ENCODE results near the gene ERC2. TPM values are rescaled to one million over a fixed set of nuclear protein-coding genes. Genes with fewer than 3 reads are reported as not detected.

Gene ERC2
- total RNA-seq, 1 experiment from 2014 or later: 0.90 TPM

DNA sequence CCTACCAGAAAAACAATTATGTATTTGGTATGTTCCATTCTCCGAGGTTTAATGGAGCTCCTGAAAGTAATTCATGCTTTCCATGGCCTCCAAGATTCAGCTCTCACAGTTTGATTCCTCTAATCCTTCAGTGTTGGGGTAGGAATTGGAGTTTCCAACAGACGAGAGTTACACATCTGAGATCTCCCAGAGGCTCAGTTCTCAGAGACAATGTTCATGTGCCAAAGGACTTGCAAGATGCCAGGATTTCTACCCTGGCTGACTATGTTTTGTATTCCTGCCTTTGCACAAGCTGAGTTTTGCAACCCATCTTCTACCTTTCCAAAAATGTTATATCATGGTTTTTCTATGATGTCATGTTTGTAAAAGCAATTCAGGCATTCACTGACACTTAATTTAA is 322.9 kb downstream of the ERC2 start:
- Histone ChIP-seq H3K27ac (ENCODE audit: low read depth, low read length, poor library complexity, severe bottlenecking) (no peak overlapping the region), H3K9me3 (ENCODE audit: low read depth, low read length, poor library complexity, severe bottlenecking) (no peaks in the 10 kb centered on the region), H3K27me3 (replicated peaks; ENCODE audit: insufficient read depth, low read depth, low read length, poor library complexity) (no peaks in the 10 kb centered on the region), H3K4me1 (ENCODE audit: insufficient read depth, low read length, poor library complexity, severe bottlenecking) (no peaks in the 10 kb centered on the region), H3K4me3 (ENCODE audit: low read depth, low read length, poor library complexity, severe bottlenecking) (no peak overlapping the region), H3K36me3 (ENCODE audit: insufficient read depth, low read length, poor library complexity, severe bottlenecking) (no peaks in the 10 kb centered on the region)
- ChIA-PET POLR2A (ENCODE audit: low non-redundant PET) (no interaction called here), CTCF (no interaction called here)
- DNase-seq (ENCODE audit: low spot score): no peak
- BruUV-seq (replicated peaks): no TSS peak
- intact Hi-C loops (cut with micrococcal nuclease; ENCODE audit: unreplicated experiment): no loop called here
- TF ChIP-seq, protein P1, sequence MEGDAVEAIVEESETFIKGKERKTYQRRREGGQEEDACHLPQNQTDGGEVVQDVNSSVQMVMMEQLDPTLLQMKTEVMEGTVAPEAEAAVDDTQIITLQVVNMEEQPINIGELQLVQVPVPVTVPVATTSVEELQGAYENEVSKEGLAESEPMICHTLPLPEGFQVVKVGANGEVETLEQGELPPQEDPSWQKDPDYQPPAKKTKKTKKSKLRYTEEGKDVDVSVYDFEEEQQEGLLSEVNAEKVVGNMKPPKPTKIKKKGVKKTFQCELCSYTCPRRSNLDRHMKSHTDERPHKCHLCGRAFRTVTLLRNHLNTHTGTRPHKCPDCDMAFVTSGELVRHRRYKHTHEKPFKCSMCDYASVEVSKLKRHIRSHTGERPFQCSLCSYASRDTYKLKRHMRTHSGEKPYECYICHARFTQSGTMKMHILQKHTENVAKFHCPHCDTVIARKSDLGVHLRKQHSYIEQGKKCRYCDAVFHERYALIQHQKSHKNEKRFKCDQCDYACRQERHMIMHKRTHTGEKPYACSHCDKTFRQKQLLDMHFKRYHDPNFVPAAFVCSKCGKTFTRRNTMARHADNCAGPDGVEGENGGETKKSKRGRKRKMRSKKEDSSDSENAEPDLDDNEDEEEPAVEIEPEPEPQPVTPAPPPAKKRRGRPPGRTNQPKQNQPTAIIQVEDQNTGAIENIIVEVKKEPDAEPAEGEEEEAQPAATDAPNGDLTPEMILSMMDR (conservative IDR thresholded peaks at IDR 0.05; ENCODE audit: low read depth, low read length): no peak
- TF ChIP-seq EZH2 (IDR thresholded peaks at IDR 0.05; ENCODE audit: borderline replicate concordance, low read depth, low read length, poor library complexity, severe bottlenecking): no peak

DNA sequence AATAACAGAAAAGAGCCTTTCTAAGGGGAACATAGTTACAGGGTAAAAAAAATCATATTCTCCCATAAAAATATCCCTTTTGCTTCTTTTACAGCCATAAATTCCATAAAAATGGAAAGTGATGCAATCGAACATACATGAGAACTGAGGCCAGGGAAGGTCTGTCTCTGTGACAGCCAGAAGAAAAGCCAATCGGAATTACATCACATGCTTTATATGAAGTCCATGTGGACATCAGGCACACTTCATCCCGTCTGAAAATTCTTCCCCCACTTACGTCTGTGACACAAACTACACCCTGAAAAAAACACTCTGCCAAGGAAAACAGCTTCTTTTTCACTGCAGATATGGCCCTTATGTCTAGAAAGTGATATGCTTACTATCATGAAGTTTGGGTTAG is 323.5 kb downstream of the ERC2 start:
- Histone ChIP-seq H3K9me3 (ENCODE audit: low read depth, low read length, poor library complexity, severe bottlenecking) (no peaks in the 10 kb centered on the region), H3K4me3 (ENCODE audit: low read depth, low read length, poor library complexity, severe bottlenecking) (no peak overlapping the region), H3K36me3 (ENCODE audit: insufficient read depth, low read length, poor library complexity, severe bottlenecking) (no peaks in the 10 kb centered on the region), H3K4me1 (ENCODE audit: insufficient read depth, low read length, poor library complexity, severe bottlenecking) (no peaks in the 10 kb centered on the region), H3K27ac (ENCODE audit: low read depth, low read length, poor library complexity, severe bottlenecking) (no peak overlapping the region), H3K27me3 (replicated peaks; ENCODE audit: insufficient read depth, low read depth, low read length, poor library complexity) (no peaks in the 10 kb centered on the region)
- intact Hi-C loops (cut with micrococcal nuclease; ENCODE audit: unreplicated experiment): no loop called here
- TF ChIP-seq EZH2 (IDR thresholded peaks at IDR 0.05; ENCODE audit: borderline replicate concordance, low read depth, low read length, poor library complexity, severe bottlenecking): no peak
- TF ChIP-seq, protein P1 (conservative IDR thresholded peaks at IDR 0.05; ENCODE audit: low read depth, low read length): no peak
- BruUV-seq (replicated peaks): no TSS peak
- POLR2A ChIA-PET (ENCODE audit: low non-redundant PET): no interaction called here
- DNase-seq (ENCODE audit: low spot score): no peak
- CTCF ChIA-PET: no interaction called here

DNA sequence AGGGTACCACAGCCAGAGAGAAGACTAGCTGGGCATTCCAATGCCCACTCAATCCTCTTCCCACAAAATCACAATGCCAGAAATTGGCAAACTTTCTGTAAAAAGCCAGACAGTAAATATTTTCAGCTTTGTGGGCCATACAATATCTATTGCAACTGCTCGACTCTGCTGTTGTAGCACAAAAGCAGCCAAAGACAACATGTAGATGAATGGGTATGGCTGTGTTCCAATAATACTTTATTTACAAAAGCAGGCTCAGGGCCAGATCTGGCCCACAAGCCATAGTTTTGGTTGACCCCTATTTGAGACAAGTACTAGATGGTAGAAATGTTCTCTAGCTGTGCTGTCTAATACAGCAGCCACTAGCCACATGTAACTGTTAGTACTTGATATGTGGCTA is 330.9 kb downstream of the ERC2 start:
- no peak for DNase-seq (ENCODE audit: low spot score)
- no peak overlapping the region for H3K27ac ChIP-seq (ENCODE audit: low read depth, low read length, poor library complexity, severe bottlenecking)
- intact Hi-C loops (cut with micrococcal nuclease; ENCODE audit: unreplicated experiment): no loop called here
- H3K9me3 ChIP-seq (ENCODE audit: low read depth, low read length, poor library complexity, severe bottlenecking): no peaks in the 10 kb centered on the region
- H3K27me3 ChIP-seq (replicated peaks; ENCODE audit: insufficient read depth, low read depth, low read length, poor library complexity): no peaks in the 10 kb centered on the region
- TF ChIP-seq, protein P1 (conservative IDR thresholded peaks at IDR 0.05; ENCODE audit: low read depth, low read length): no peak
- no peak for TF ChIP-seq EZH2 (IDR thresholded peaks at IDR 0.05; ENCODE audit: borderline replicate concordance, low read depth, low read length, poor library complexity, severe bottlenecking)
- H3K36me3 ChIP-seq (ENCODE audit: insufficient read depth, low read length, poor library complexity, severe bottlenecking): no peaks in the 10 kb centered on the region
- POLR2A ChIA-PET (ENCODE audit: low non-redundant PET): no interaction called here
- CTCF ChIA-PET: no interaction called here
- H3K4me1 ChIP-seq (ENCODE audit: insufficient read depth, low read length, poor library complexity, severe bottlenecking): no peaks in the 10 kb centered on the region
- BruUV-seq (replicated peaks): no TSS peak
- no peak overlapping the region for H3K4me3 ChIP-seq (ENCODE audit: low read depth, low read length, poor library complexity, severe bottlenecking)

All from A673 (cell line).